ENCODE results near the gene IL23R. TPM values are rescaled to one million over a fixed set of nuclear protein-coding genes. Genes with fewer than 3 reads are reported as not detected.

The IL23R gene
- total and polyA plus RNA-seq, 2 of the 8 experiments (the other 6 are each of a cell fraction or from before 2014, with no cell fraction given), result not detected

DNA sequence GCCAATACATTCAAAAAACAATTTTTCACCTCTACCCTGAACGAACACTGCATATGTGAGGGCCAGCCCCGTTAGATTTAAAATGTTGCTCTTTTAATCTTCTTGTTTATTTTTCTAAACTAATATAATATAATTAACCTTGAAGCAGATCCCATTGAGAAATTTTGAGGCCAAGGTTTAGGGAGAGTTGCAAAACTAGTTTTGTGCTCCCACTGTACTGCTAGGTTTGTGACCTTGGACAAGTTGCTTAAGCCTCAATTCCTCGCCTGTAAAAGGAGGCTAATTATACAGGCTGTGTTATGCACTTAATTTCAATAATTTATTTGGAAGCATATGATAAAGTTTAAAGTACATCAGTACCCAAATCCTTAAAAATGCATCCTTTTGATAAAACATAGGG, 3.7 kb downstream of the IL23R start:
- Histone ChIP-seq H4K20me1 (replicated peaks in 1 of 2; ENCODE audit: control insufficient read depth in 1 of 2, insufficient read depth in 2 of 2, low read length in 2 of 2) (no peaks in the 10 kb centered on the region), H3K79me2 (ENCODE audit: control insufficient read depth in 1 of 2, insufficient read depth in 2 of 2, low read length in 2 of 2) (no peaks in the 10 kb centered on the region), H3K27ac (ENCODE audit: low read depth, low read length) (no peak overlapping the region), H3K18ac (ENCODE audit: extremely low read depth, low read length) (no peak overlapping the region), H3K4me3 (ENCODE audit: extremely low read depth in 1 of 4, insufficient read depth in 2 of 4, low read depth in 3 of 4, low read length in 4 of 4) (no peak overlapping the region), H3K27me3 (replicated peaks in 1 of 4; ENCODE audit: control insufficient read depth in 3 of 4, extremely low read depth in 1 of 4, insufficient read depth in 3 of 4, low read length in 3 of 4) (no peaks in the 10 kb centered on the region), H3K14ac (ENCODE audit: insufficient read length) (no peak overlapping the region), H4K5ac (ENCODE audit: insufficient read length, low read depth, low read length) (no peak overlapping the region), H2BK20ac (ENCODE audit: low read length) (no peak overlapping the region), H4K91ac (replicated peaks; ENCODE audit: insufficient read length, low read length) (no peak overlapping the region), H3K79me1 (ENCODE audit: low read depth, low read length) (no peaks in the 10 kb centered on the region), H3K36me3 (ENCODE audit: control insufficient read depth in 2 of 4, insufficient read depth in 4 of 4, low read length in 3 of 4) (no peaks in the 10 kb centered on the region), H2BK15ac (ENCODE audit: low read length) (no peak overlapping the region), H3K4me1 (replicated peaks in 1 of 4; ENCODE audit: control insufficient read depth in 3 of 4, insufficient read depth in 4 of 4, low read length in 3 of 4) (no peaks in the 10 kb centered on the region), H3K23me2 (ENCODE audit: low read depth, low read length) (no peaks in the 10 kb centered on the region), H2BK5ac (ENCODE audit: low read depth, low read length) (no peak overlapping the region), H2AK5ac (ENCODE audit: low read depth, low read length) (no peak overlapping the region), H3K4ac (replicated peaks; ENCODE audit: insufficient read length, low read depth, low read length) (no peak overlapping the region), H4K8ac (ENCODE audit: extremely low read depth, insufficient read depth, low read length) (no peak overlapping the region), H2AFZ (ENCODE audit: low read length) (no peak overlapping the region), H3K4me2 (ENCODE audit: insufficient read depth in 1 of 2, low read depth in 2 of 2, low read length in 2 of 2) (no peak overlapping the region), H3K23ac (ENCODE audit: insufficient read length) (no peak overlapping the region), H2BK120ac (replicated peaks; ENCODE audit: low read depth, low read length) (no peak overlapping the region), H3K9ac (replicated peaks in 1 of 4; ENCODE audit: extremely low read depth in 1 of 4, low read depth in 3 of 4, low read length in 3 of 4) (no peak overlapping the region), H3K56ac (replicated peaks; ENCODE audit: insufficient read length, low read depth, low read length) (no peak overlapping the region), H2BK12ac (ENCODE audit: low read depth, low read length) (no peak overlapping the region), H3K9me3 (ENCODE audit: insufficient read depth in 2 of 2, low read depth in 1 of 2, low read length in 1 of 2) (no peaks in the 10 kb centered on the region)
- FAIRE-seq (no peak), DNase-seq (ENCODE audit: low read depth in 1 of 2, low spot score in 2 of 2) (no peak)
- ChIA-PET POLR2A (ENCODE audit: partially characterized antibody) (no interaction called here), CTCF (ENCODE audit: partially characterized antibody) (interaction anchor here (1.2 kb wide), 1 partner anchor 20 kb away, joined by 5 read pairs; no protein-coding TSS in a partner anchor)
- 90% methylated on average over 3 of the region's 3 CpGs; no CpG with 5 or more reads in 1 of the 2 experiments for WGBS, 2 experiments (ENCODE audit: extremely low coverage in 1 of 2, insufficient coverage in 1 of 2, insufficient read length in 1 of 2, insufficient replicate concordance in 2 of 2, low coverage in 1 of 2, low lambda C conversion rate in 2 of 2, missing lambda C conversion rate in 1 of 2)
- TF ChIP-seq GTF2F1 (IDR thresholded peaks at IDR 0.05; ENCODE audit: borderline replicate concordance, low read depth, low read length), result no peak
- no peak for TF ChIP-seq NANOG (IDR thresholded peaks at IDR 0.05; ENCODE audit: insufficient read depth, low read depth, low read length, poor library complexity, severe bottlenecking)
- TF ChIP-seq SAP30 (IDR thresholded peaks at IDR 0.05; ENCODE audit: insufficient read depth, insufficient replicate concordance, low read length), result no peak
- TF ChIP-seq RXRA (IDR thresholded peaks at IDR 0.05; ENCODE audit: insufficient read depth, low read depth, low read length), result no peak
- TF ChIP-seq KDM5A (IDR thresholded peaks at IDR 0.05; ENCODE audit: low read length), result no peak
- no peak for TF ChIP-seq CTCF (IDR thresholded peaks at IDR 0.05; ENCODE audit: control extremely low read depth in 1 of 3, insufficient read depth in 1 of 3, low read depth in 1 of 3, low read length in 3 of 3)
- TF ChIP-seq, protein P1, sequence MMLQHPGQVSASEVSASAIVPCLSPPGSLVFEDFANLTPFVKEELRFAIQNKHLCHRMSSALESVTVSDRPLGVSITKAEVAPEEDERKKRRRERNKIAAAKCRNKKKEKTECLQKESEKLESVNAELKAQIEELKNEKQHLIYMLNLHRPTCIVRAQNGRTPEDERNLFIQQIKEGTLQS (IDR thresholded peaks at IDR 0.05; ENCODE audit: insufficient read depth, low read depth, low read length), result no peak
- TF ChIP-seq PHF8 (conservative IDR thresholded peaks at IDR 0.05; ENCODE audit: low read depth, low read length), result no peak
- no peak for TF ChIP-seq RBBP5 (IDR thresholded peaks at IDR 0.05; ENCODE audit: borderline replicate concordance, low read depth, low read length)
- TF ChIP-seq FOSL1 (IDR thresholded peaks at IDR 0.05; ENCODE audit: insufficient read depth, low read depth, low read length), result no peak

Data from H1 (cell line).